ENCODE results near the gene EFHC1. TPM values are rescaled to one million over a fixed set of nuclear protein-coding genes. Genes with fewer than 3 reads are reported as not detected.

The EFHC1 gene
- total and polyA plus RNA-seq, 2 of the 13 experiments (the other 11 are each of a cell fraction or from before 2014, with no cell fraction given) = 23.4 to 29.5 TPM

- TF ChIP-seq ZNF609 (CRISPR knock-in tag; IDR thresholded peaks at IDR 0.05; ENCODE audit: borderline replicate concordance) (no peak; the same call in 1 of the 2 replicates), FOXA1 (IDR thresholded peaks at IDR 0.05) (no peak), FOXA1 (CRISPR knock-in tag; IDR thresholded peaks at IDR 0.05) (peak; percentile 63), ZNF576 (CRISPR knock-in tag; IDR thresholded peaks at IDR 0.05) (no peak), E2F1 (CRISPR knock-in tag; IDR thresholded peaks at IDR 0.05) (no peak), ZNF629 (CRISPR knock-in tag; conservative IDR thresholded peaks at IDR 0.05) (0 out of 2 replicates have a peak, but pooled peaks have one; percentile 13), ZSCAN30 (CRISPR knock-in tag; IDR thresholded peaks at IDR 0.05) (no peak), ZNF33A (CRISPR knock-in tag; IDR thresholded peaks at IDR 0.05; ENCODE audit: borderline replicate concordance) (no peak), ZNF772 (CRISPR knock-in tag; IDR thresholded peaks at IDR 0.05) (peak; percentile 36; the same call in 1 of the 2 replicates), ZSCAN25 (CRISPR knock-in tag; IDR thresholded peaks at IDR 0.05) (peak; percentile 95)
These were observed 131.5 kb downstream of the EFHC1 start (continued) for GRCh38 chr6:52551483-52552277.
